ENCODE data around the gene RXFP1. TPM values are rescaled to one million over a fixed set of nuclear protein-coding genes. Genes with fewer than 3 reads are reported as not detected.

RXFP1 gene
- total and polyA plus RNA-seq, 4 donors = 0.24 to 1.5 (median 0.80) TPM

GRCh38 chr4:158676076-158676475, 154.4 kb downstream of the RXFP1 start:
- Histone ChIP-seq H3K9ac (ENCODE audit: low read depth in 1 of 2, low read length in 2 of 2) (no peak overlapping the region), H3K27me3 (ENCODE audit: control insufficient read depth in 4 of 4, insufficient read depth in 4 of 4, low read length in 3 of 4) (no peaks in the 10 kb centered on the region), H3K9me3 (ENCODE audit: control insufficient read depth in 4 of 4, low read length in 3 of 4) (no peaks in the 10 kb centered on the region), H3K36me3 (ENCODE audit: control insufficient read depth in 4 of 4, insufficient read depth in 3 of 4, low read depth in 1 of 4, low read length in 3 of 4) (peaks cover 0 to 3% (median 0%) of the 10 kb centered on the region in 4 donors), H3K4me3 (ENCODE audit: low read depth in 1 of 3, low read length in 3 of 3) (no peak overlapping the region), H3K4me1 (ENCODE audit: control insufficient read depth in 4 of 4, insufficient read depth in 4 of 4, low read length in 3 of 4) (peaks cover 0 to 35% (median 12%) of the 10 kb centered on the region in 4 donors), H3K27ac (ENCODE audit: low read depth in 1 of 2, low read length in 2 of 2) (no peak overlapping the region)
- TF ChIP-seq HNF4A (conservative IDR thresholded peaks at IDR 0.05) = no peak
- TF ChIP-seq YY1 (IDR thresholded peaks at IDR 0.05) = no peak
- TF ChIP-seq GABPA (IDR thresholded peaks at IDR 0.05 in 1 of 2, conservative IDR thresholded peaks at IDR 0.05 in 1 of 2) = no peak
- no peak for TF ChIP-seq RXRA (IDR thresholded peaks at IDR 0.05)
- no peak for TF ChIP-seq NR2F2 (IDR thresholded peaks at IDR 0.05)
- TF ChIP-seq HNF4G (IDR thresholded peaks at IDR 0.05) = no peak
- no peak for TF ChIP-seq JUND (IDR thresholded peaks at IDR 0.05)
- no peak for TF ChIP-seq EGR1 (IDR thresholded peaks at IDR 0.05; ENCODE audit: low read depth in 2 of 2)
- no peak for TF ChIP-seq ZBTB33 (IDR thresholded peaks at IDR 0.05)
- no peak for TF ChIP-seq CTCF (IDR thresholded peaks at IDR 0.05; ENCODE audit: low read depth, low read length, missing input control)
- TF ChIP-seq TAF1 (conservative IDR thresholded peaks at IDR 0.05) = no peak
- WGBS = 83% methylated on average over 5 of the region's 5 CpGs
- DNase-seq (ENCODE audit: low spot score) = no peak

- Histone ChIP-seq H3K9ac (ENCODE audit: low read depth in 1 of 2, low read length in 2 of 2) (no peak overlapping the region), H3K4me1 (ENCODE audit: control insufficient read depth in 4 of 4, insufficient read depth in 4 of 4, low read length in 3 of 4) (peaks cover 0 to 23% (median 6%) of the 10 kb centered on the region in 4 donors), H3K27ac (ENCODE audit: low read depth in 1 of 2, low read length in 2 of 2) (no peak overlapping the region), H3K27me3 (ENCODE audit: control insufficient read depth in 4 of 4, insufficient read depth in 4 of 4, low read length in 3 of 4) (no peaks in the 10 kb centered on the region), H3K36me3 (ENCODE audit: control insufficient read depth in 4 of 4, insufficient read depth in 3 of 4, low read depth in 1 of 4, low read length in 3 of 4) (peaks cover 0 to 9% (median 4%) of the 10 kb centered on the region in 4 donors), H3K9me3 (ENCODE audit: control insufficient read depth in 4 of 4, low read length in 3 of 4) (no peaks in the 10 kb centered on the region), H3K4me3 (ENCODE audit: low read depth in 1 of 3, low read length in 3 of 3) (no peak overlapping the region)
- TF ChIP-seq ATF3 (IDR thresholded peaks at IDR 0.05) (no peak), FOXA2 (IDR thresholded peaks at IDR 0.05) (no peak), GABPA (IDR thresholded peaks at IDR 0.05 in 1 of 2, conservative IDR thresholded peaks at IDR 0.05 in 1 of 2) (no peak), CTCF (IDR thresholded peaks at IDR 0.05; ENCODE audit: low read depth, low read length, missing input control) (no peak), MAX (IDR thresholded peaks at IDR 0.05) (no peak), FOXA1 (IDR thresholded peaks at IDR 0.05) (no peak), NR2F2 (IDR thresholded peaks at IDR 0.05) (no peak)
- WGBS = 90% methylated on average over 2 of the region's 2 CpGs
- DNase-seq (ENCODE audit: low spot score) = no peak
Observed at GRCh38 chr4:158678767-158679166, 157.1 kb downstream of the RXFP1 start.

Data from liver (tissue), 9 donors.